ENCODE data around the gene ENTPD2.
A peak's percentile ranks its signal among the peaks of the same experiment; 100 is the strongest.

GRCh38 chr9:137028263-137029057 is 25.4 kb downstream of the ENTPD2 start:
- TF ChIP-seq, protein P1, sequence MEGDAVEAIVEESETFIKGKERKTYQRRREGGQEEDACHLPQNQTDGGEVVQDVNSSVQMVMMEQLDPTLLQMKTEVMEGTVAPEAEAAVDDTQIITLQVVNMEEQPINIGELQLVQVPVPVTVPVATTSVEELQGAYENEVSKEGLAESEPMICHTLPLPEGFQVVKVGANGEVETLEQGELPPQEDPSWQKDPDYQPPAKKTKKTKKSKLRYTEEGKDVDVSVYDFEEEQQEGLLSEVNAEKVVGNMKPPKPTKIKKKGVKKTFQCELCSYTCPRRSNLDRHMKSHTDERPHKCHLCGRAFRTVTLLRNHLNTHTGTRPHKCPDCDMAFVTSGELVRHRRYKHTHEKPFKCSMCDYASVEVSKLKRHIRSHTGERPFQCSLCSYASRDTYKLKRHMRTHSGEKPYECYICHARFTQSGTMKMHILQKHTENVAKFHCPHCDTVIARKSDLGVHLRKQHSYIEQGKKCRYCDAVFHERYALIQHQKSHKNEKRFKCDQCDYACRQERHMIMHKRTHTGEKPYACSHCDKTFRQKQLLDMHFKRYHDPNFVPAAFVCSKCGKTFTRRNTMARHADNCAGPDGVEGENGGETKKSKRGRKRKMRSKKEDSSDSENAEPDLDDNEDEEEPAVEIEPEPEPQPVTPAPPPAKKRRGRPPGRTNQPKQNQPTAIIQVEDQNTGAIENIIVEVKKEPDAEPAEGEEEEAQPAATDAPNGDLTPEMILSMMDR (IDR thresholded peaks at IDR 0.05; ENCODE audit: extremely low read depth in 1 of 2, insufficient read depth in 1 of 2, low read depth in 1 of 2, low read length in 2 of 2), result peak in 1 of 2 donors; percentile 60
- no peak for TF ChIP-seq EZH2 (IDR thresholded peaks at IDR 0.05; ENCODE audit: borderline replicate concordance, low read depth, low read length, severe bottlenecking)
- no peak for TF ChIP-seq POLR2A (IDR thresholded peaks at IDR 0.05; ENCODE audit: low read depth, low read length)
- TF ChIP-seq POLR2AphosphoS5 (IDR thresholded peaks at IDR 0.05; ENCODE audit: insufficient read depth, low read depth, low read length), result no peak
- no peak for TF ChIP-seq JUN (IDR thresholded peaks at IDR 0.05; ENCODE audit: borderline replicate concordance, insufficient read depth, insufficient read length, low read depth)
